HCT116 (cell line): ENCODE data around the gene KIAA1671. TPM values are rescaled to one million over a fixed set of nuclear protein-coding genes. Genes with fewer than 3 reads are reported as not detected.

Experiments
- ATAC-seq: fragments of 200-7000 bp; cut with Tn5 transposase; 2 replicates; pipeline ENCODE4 v1.9.1; 2020; ENCODE audit warnings: mild to moderate bottlenecking, moderate library complexity
- BruUV-seq: library from RNA; stranded (reverse); fragments of 400-500 nt; replicated peaks from 2 replicates; lab custom pipeline; 2021; lab: Mats Ljungman, UMichigan
- CTCF ChIA-PET: fragments of 300-600 bp; sonication (Branson Sonifier 250); formaldehyde crosslinking; loops from one replicate; lab custom pipeline; 2021; ENCODE audit warnings: antibody characterized with exemption; lab: Charles Lee
- POLR2A ChIA-PET: fragments of 300-600, 350-600 bp; sonication (Branson Sonifier 250); formaldehyde crosslinking; loops from one replicate; lab custom pipeline; 2021; ENCODE audit warnings: antibody characterized with exemption; lab: Charles Lee
- RAD21 ChIA-PET, 2 experiments: fragments of 300-600 bp; sonication (Branson Sonifier 250); formaldehyde crosslinking; loops; one replicate each; lab custom pipeline; 2023; ENCODE audit warnings: low total read pairs in 2 of 2; ENCODE audit not compliant: uncharacterized antibody in 2 of 2, unreplicated experiment in 2 of 2, low non-redundant PET in 1 of 2; lab: Charles Lee
- DNase-seq: peaks from one replicate; pipeline ENCODE4 v3.0.0-alpha.2; 2010; ENCODE audit warnings: low read depth, low spot score
- H2AFZ ChIP-seq: fragments of 200-600 bp; shearing (Covaris generic), sonication (generic); 2 replicates; pipeline ENCODE4 v1.6.1; 2017; ENCODE audit warnings: low read depth, mixed run types, mixed read lengths, antibody characterized with exemption, low read length; ENCODE audit not compliant: poor library complexity, severe bottlenecking
- H3K27ac ChIP-seq: 2 replicates; pipeline ENCODE4 v1.5.1; 2012; ENCODE audit warnings: low read depth, low read length
- H3K27me3 ChIP-seq: fragments of 200-600 bp; sonication (generic); 2 replicates; pipeline ENCODE4 v1.6.1; 2016; ENCODE audit warnings: mixed run types, low read length, mixed read lengths; ENCODE audit not compliant: insufficient read depth
- H3K36me3 ChIP-seq, 2 experiments: fragments of 200-500 bp in 1 of 2; fragments of 200-600 bp in 1 of 2; sonication (Bioruptor generic) in 1 of 2; sonication (generic) in 1 of 2; 2 replicates each; pipeline versions ENCODE4 v1.5.1 to v1.6.1; 2014 to 2016; ENCODE audit warnings: low read length in 2 of 2, inconsistent platforms in 1 of 2, mixed read lengths in 1 of 2, mixed run types in 1 of 2; ENCODE audit not compliant: insufficient read depth in 2 of 2, control insufficient read depth in 1 of 2
- H3K4me1 ChIP-seq, 2 experiments: fragments of 200-600 bp in 1 of 2; sonication (generic) in 1 of 2; 2 replicates each; pipeline versions ENCODE4 v1.5.1 to v1.6.1; 2012 to 2017; ENCODE audit warnings: low read length in 2 of 2, inconsistent platforms in 1 of 2, mild to moderate bottlenecking in 1 of 2, mixed read lengths in 1 of 2, mixed run types in 1 of 2, moderate library complexity in 1 of 2; ENCODE audit not compliant: insufficient read depth in 2 of 2, control insufficient read depth in 1 of 2
- H3K4me2 ChIP-seq: fragments of 200-600 bp; sonication (generic); 2 replicates; pipeline ENCODE4 v1.6.1; 2017; ENCODE audit warnings: mixed run types, low read length, mixed read lengths
- H3K4me3 ChIP-seq, 2 experiments: fragments of 200-600 bp in 1 of 2; sonication (generic) in 1 of 2; replicated peaks in 1 of 2; 2 replicates each; pipeline ENCODE4 v1.5.1; 2011 to 2016; ENCODE audit warnings: low read length in 2 of 2, control low read depth in 1 of 2, low read depth in 1 of 2, mild to moderate bottlenecking in 1 of 2, mixed read lengths in 1 of 2, mixed run types in 1 of 2
- H3K79me2 ChIP-seq: fragments of 200-600 bp; sonication (generic); 2 replicates; pipeline ENCODE4 v1.6.1; 2017; ENCODE audit warnings: mild to moderate bottlenecking, mixed run types, low read length, moderate library complexity, mixed read lengths; ENCODE audit not compliant: insufficient read depth
- H3K9ac ChIP-seq: fragments of 200-600 bp; sonication (generic); 2 replicates; pipeline ENCODE4 v1.6.1; 2016; ENCODE audit warnings: low read length, mixed read lengths
- H3K9me2 ChIP-seq: fragments of 200-600 bp; sonication (generic), shearing (Covaris generic); 2 replicates; pipeline ENCODE4 v1.6.1; 2017; ENCODE audit warnings: mixed run types, mild to moderate bottlenecking, moderate library complexity; ENCODE audit not compliant: insufficient read depth
- H3K9me3 ChIP-seq, 2 experiments: fragments of 200-500 bp in 1 of 2; fragments of 200-600 bp in 1 of 2; sonication (Bioruptor generic) in 1 of 2; sonication (generic) in 1 of 2; 2 replicates each; pipeline ENCODE4 v1.6.1; 2014 to 2017; ENCODE audit warnings: low read length in 2 of 2, mixed read lengths in 2 of 2, inconsistent platforms in 1 of 2, low read depth in 1 of 2, mild to moderate bottlenecking in 1 of 2, mixed run types in 1 of 2, moderate library complexity in 1 of 2; ENCODE audit not compliant: control insufficient read depth in 1 of 2, insufficient read depth in 1 of 2
- H4K20me1 ChIP-seq: fragments of 200-600 bp; sonication (generic), shearing (Covaris generic); 2 replicates; pipeline ENCODE4 v1.6.1; 2017; ENCODE audit warnings: mixed run types, mild to moderate bottlenecking, moderate library complexity; ENCODE audit not compliant: insufficient read depth
- EGR1 ChIP-seq: IDR thresholded peaks from 2 replicates; pipeline ENCODE4 v1.6.1; 2012; ENCODE audit warnings: low read depth
- ELF1 ChIP-seq: IDR thresholded peaks from 2 replicates; pipeline ENCODE4 v1.6.1; 2012; ENCODE audit warnings: low read depth, borderline replicate concordance
- EZH2 ChIP-seq: fragments of 200-600 bp; sonication (generic); IDR thresholded peaks from 2 replicates; pipeline ENCODE4 v1.6.1; 2017; ENCODE audit warnings: antibody characterized with exemption, mixed run types
- JUND ChIP-seq: IDR thresholded peaks from 2 replicates; pipeline ENCODE4 v1.6.1; 2012
- POLR2A ChIP-seq: IDR thresholded peaks from 2 replicates; pipeline ENCODE4 v1.7.0; 2011; ENCODE audit warnings: borderline replicate concordance; ENCODE audit not compliant: insufficient read depth, insufficient read length; ENCODE audit errors: extremely low read depth
- POLR2AphosphoS5 ChIP-seq: IDR thresholded peaks from 2 replicates; pipeline ENCODE4 v1.6.1; 2011; ENCODE audit warnings: mild to moderate bottlenecking, low read depth, low read length, moderate library complexity
- RAD21 ChIP-seq: IDR thresholded peaks from 2 replicates; pipeline ENCODE4 v1.6.1; 2012; ENCODE audit warnings: low read depth, mild to moderate bottlenecking
- SIN3A ChIP-seq: IDR thresholded peaks from 2 replicates; pipeline ENCODE4 v1.6.1; 2012; ENCODE audit warnings: low read depth
- TCF7L2 ChIP-seq: IDR thresholded peaks from 2 replicates; pipeline ENCODE4 v1.7.0; 2011; ENCODE audit warnings: borderline replicate concordance, inconsistent platforms; ENCODE audit not compliant: insufficient read depth, insufficient read length; ENCODE audit errors: extremely low read depth
- YY1 ChIP-seq: IDR thresholded peaks from 2 replicates; pipeline ENCODE4 v1.6.1; 2011; ENCODE audit warnings: low read length, low read depth, moderate library complexity, mild to moderate bottlenecking; ENCODE audit not compliant: insufficient replicate concordance; ENCODE audit errors: extremely low read depth
- ZFX ChIP-seq: fragments of 450-650 bp; IDR thresholded peaks from 2 replicates; pipeline ENCODE4 v1.6.1; 2017
- ZNF274 ChIP-seq: fragments of 200-500 bp; sonication (Bioruptor generic); IDR thresholded peaks from 2 replicates; pipeline ENCODE4 v1.6.1; 2014; ENCODE audit warnings: mild to moderate bottlenecking, low read depth, low read length, inconsistent platforms
- intact Hi-C: fragments of 100-400 bp; cut with micrococcal nuclease; formaldehyde crosslinking; loops from 2 replicates; pipeline ENCODE4 v1.10.0; 2022
- total RNA-seq: library from RNA; stranded (reverse); gene quantifications from one replicate; pipeline ENCODE4 v1.2.1, GENCODE V29; 2021; ENCODE audit not compliant: unreplicated experiment
- TF ChIP-seq, protein P1 (sequence below): IDR thresholded peaks from 2 replicates; pipeline ENCODE4 v1.6.1; 2012; ENCODE audit warnings: low read depth
- TF ChIP-seq, protein P2 (sequence below), 3 experiments: fragments of 200-600 bp in 1 of 3; sonication (generic) in 1 of 3; IDR thresholded peaks in 2 of 3; conservative IDR thresholded peaks in 1 of 3; 2 replicates each; pipeline ENCODE4 v1.5.1; 2012 to 2017; ENCODE audit warnings: low read depth in 2 of 3, low read length in 2 of 3, antibody characterized with exemption in 1 of 3, borderline replicate concordance in 1 of 3, control low read depth in 1 of 3, mild to moderate bottlenecking in 1 of 3, mixed read lengths in 1 of 3, mixed run types in 1 of 3, moderate library complexity in 1 of 3; ENCODE audit not compliant: insufficient read depth in 1 of 3
- TF ChIP-seq, protein P3 (sequence below): IDR thresholded peaks from 2 replicates; pipeline ENCODE4 v1.6.1; 2012

Gene KIAA1671
- total RNA-seq, 1 experiment from 2014 or later: 36.8 TPM

DNA sequence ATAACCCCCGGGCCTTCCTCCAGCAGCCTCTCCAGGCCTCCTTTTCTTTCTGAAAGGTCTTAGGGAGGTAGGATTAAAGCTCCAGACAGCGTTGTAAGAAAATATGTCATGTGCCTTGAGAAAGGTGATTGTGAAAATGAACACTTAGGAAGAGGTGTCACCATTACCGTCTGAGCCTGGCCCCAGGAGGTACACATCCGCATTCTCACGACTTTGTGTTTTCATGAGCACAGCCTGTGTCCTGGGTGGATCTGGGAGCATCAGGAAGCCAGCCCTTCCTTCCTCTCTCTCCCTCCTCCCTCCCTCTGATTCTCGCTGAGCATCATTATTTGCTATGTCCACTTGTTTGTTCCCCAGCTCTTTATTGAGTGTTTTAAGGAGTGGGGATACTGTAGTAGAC, 142.1 kb downstream of the KIAA1671 start (continued):
- TF ChIP-seq, protein P1, sequence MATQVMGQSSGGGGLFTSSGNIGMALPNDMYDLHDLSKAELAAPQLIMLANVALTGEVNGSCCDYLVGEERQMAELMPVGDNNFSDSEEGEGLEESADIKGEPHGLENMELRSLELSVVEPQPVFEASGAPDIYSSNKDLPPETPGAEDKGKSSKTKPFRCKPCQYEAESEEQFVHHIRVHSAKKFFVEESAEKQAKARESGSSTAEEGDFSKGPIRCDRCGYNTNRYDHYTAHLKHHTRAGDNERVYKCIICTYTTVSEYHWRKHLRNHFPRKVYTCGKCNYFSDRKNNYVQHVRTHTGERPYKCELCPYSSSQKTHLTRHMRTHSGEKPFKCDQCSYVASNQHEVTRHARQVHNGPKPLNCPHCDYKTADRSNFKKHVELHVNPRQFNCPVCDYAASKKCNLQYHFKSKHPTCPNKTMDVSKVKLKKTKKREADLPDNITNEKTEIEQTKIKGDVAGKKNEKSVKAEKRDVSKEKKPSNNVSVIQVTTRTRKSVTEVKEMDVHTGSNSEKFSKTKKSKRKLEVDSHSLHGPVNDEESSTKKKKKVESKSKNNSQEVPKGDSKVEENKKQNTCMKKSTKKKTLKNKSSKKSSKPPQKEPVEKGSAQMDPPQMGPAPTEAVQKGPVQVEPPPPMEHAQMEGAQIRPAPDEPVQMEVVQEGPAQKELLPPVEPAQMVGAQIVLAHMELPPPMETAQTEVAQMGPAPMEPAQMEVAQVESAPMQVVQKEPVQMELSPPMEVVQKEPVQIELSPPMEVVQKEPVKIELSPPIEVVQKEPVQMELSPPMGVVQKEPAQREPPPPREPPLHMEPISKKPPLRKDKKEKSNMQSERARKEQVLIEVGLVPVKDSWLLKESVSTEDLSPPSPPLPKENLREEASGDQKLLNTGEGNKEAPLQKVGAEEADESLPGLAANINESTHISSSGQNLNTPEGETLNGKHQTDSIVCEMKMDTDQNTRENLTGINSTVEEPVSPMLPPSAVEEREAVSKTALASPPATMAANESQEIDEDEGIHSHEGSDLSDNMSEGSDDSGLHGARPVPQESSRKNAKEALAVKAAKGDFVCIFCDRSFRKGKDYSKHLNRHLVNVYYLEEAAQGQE: no peak
- TF ChIP-seq JUND (no peak), ZNF274 (no peak)

DNA sequence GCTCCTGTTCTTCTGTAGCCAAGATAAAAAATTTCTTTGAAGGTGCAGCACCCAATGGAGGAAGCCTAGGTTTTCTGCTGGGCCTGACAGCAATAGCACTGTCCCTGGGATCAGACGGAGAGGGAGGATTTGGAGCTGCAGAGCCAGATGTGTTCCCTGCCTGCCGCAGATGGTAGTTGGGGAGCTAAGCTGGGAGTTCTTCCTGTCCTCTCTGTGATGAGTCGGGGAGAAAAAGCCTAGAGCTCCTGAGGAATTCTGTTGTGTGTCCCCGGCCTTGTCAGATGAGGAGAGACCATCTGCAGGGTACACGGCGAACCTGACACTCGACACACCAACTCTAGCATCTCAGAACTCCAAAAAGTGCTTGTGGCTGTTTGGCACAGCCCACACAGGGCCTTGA, 143.4 kb downstream of the KIAA1671 start:
- no TSS peak for BruUV-seq
- Histone ChIP-seq H3K4me1 (no peaks in the 10 kb centered on the region), H3K27me3 (no peaks in the 10 kb centered on the region), H3K9ac (no peak overlapping the region), H3K4me3 (no peak overlapping the region), H3K9me2 (no peaks in the 10 kb centered on the region), H3K27ac (no peak overlapping the region), H3K4me2 (no peak overlapping the region), H3K36me3 (no peaks in the 10 kb centered on the region), H3K9me3 (no peaks in the 10 kb centered on the region), H3K79me2 (no peaks in the 10 kb centered on the region), H2AFZ (no peak overlapping the region), H4K20me1 (no peaks in the 10 kb centered on the region)
- RAD21 ChIA-PET: no interaction called here
- TF ChIP-seq TCF7L2: no peak
- no peak for TF ChIP-seq YY1
- TF ChIP-seq, protein P2, sequence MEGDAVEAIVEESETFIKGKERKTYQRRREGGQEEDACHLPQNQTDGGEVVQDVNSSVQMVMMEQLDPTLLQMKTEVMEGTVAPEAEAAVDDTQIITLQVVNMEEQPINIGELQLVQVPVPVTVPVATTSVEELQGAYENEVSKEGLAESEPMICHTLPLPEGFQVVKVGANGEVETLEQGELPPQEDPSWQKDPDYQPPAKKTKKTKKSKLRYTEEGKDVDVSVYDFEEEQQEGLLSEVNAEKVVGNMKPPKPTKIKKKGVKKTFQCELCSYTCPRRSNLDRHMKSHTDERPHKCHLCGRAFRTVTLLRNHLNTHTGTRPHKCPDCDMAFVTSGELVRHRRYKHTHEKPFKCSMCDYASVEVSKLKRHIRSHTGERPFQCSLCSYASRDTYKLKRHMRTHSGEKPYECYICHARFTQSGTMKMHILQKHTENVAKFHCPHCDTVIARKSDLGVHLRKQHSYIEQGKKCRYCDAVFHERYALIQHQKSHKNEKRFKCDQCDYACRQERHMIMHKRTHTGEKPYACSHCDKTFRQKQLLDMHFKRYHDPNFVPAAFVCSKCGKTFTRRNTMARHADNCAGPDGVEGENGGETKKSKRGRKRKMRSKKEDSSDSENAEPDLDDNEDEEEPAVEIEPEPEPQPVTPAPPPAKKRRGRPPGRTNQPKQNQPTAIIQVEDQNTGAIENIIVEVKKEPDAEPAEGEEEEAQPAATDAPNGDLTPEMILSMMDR (IDR thresholded peaks at IDR 0.05 in 2 of 3, conservative IDR thresholded peaks at IDR 0.05 in 1 of 3; ENCODE audit: borderline replicate concordance in 1 of 3, insufficient read depth in 1 of 3, low read depth in 2 of 3, low read length in 2 of 3): no peak
- TF ChIP-seq POLR2A: no peak
- TF ChIP-seq, protein P3, sequence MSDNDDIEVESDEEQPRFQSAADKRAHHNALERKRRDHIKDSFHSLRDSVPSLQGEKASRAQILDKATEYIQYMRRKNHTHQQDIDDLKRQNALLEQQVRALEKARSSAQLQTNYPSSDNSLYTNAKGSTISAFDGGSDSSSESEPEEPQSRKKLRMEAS: no peak
- TF ChIP-seq EGR1: no peak
- TF ChIP-seq SIN3A: no peak
- TF ChIP-seq POLR2AphosphoS5: no peak
- no peak for TF ChIP-seq EZH2
- no peak for TF ChIP-seq ZFX
- TF ChIP-seq RAD21: no peak
- no peak for TF ChIP-seq ELF1
- intact Hi-C loops: no loop called here
- ATAC-seq (no peak), DNase-seq (no peak)
- POLR2A ChIA-PET: no interaction called here
- CTCF ChIA-PET: no interaction called here
